GM19395 (cell line): Measurements from ENCODE around the gene PNMA8A.

Source experiments
- ATAC-seq: cut with Tn5 transposase; IDR thresholded peaks from one replicate; pipeline ENCODE4 v1.9.1; 2021; ENCODE audit warnings: mild to moderate bottlenecking, moderate library complexity; ENCODE audit not compliant: unreplicated experiment

The PNMA8A gene

GRCh38 chr19:46492841-46493235 is 21.5 kb upstream of the PNMA8A start:
- ATAC-seq = no peak

GRCh38 chr19:46491975-46492682 is 20.8 kb upstream of the PNMA8A start:
- no peak for ATAC-seq

GRCh38 chr19:46490774-46491173 is 19.4 kb upstream of the PNMA8A start:
- ATAC-seq = no peak

- ATAC-seq = no peak
Observed at GRCh38 chr19:46489445-46490272, 18.3 kb upstream of the PNMA8A start.

- no peak for ATAC-seq
Observed at GRCh38 chr19:46488551-46488950, 17.2 kb upstream of the PNMA8A start.

- no peak for ATAC-seq
Observed at GRCh38 chr19:46487802-46488445, 16.6 kb upstream of the PNMA8A start.

GRCh38 chr19:46487178-46487801 is 15.9 kb upstream of the PNMA8A start:
- ATAC-seq = no peak

GRCh38 chr19:46486358-46486757 is 15.0 kb upstream of the PNMA8A start:
- no peak for ATAC-seq

GRCh38 chr19:46484656-46485055 is 13.3 kb upstream of the PNMA8A start:
- no peak for ATAC-seq

- ATAC-seq = no peak
Observed at GRCh38 chr19:46482631-46483030, 11.3 kb upstream of the PNMA8A start.

- ATAC-seq = no peak
Observed at GRCh38 chr19:46481947-46482346, 10.6 kb upstream of the PNMA8A start.

GRCh38 chr19:46481223-46481848 is 10.0 kb upstream of the PNMA8A start:
- no peak for ATAC-seq

GRCh38 chr19:46480415-46480814 is 9.1 kb upstream of the PNMA8A start:
- no peak for ATAC-seq

- no peak for ATAC-seq
Observed at GRCh38 chr19:46478356-46478986, 7.1 kb upstream of the PNMA8A start.

GRCh38 chr19:46475986-46476385 is 4.6 kb upstream of the PNMA8A start:
- no peak for ATAC-seq

- no peak for ATAC-seq
Observed at GRCh38 chr19:46474211-46474610, 2.8 kb upstream of the PNMA8A start.

- ATAC-seq = no peak
Observed at GRCh38 chr19:46472592-46472991, 1.2 kb upstream of the PNMA8A start.

- ATAC-seq = no peak
Observed at GRCh38 chr19:46471811-46472543, 614 bp upstream of the PNMA8A start.

- no peak for ATAC-seq
Observed at GRCh38 chr19:46470376-46470775, 987 bp downstream of the PNMA8A start.
